Fibroblast of villous mesenchyme (primary cell): ENCODE measurements around the gene CEP170B. TPM values are rescaled to one million over a fixed set of nuclear protein-coding genes. Genes with fewer than 3 reads are reported as not detected.

Experiments
- DNase-seq: peaks from one replicate; pipeline ENCODE4 v3.0.0-alpha.2; 2010; ENCODE audit warnings: low read depth
- H3K4me3 ChIP-seq: 2 replicates; pipeline ENCODE4 v1.5.1; 2011; ENCODE audit warnings: low read depth, mild to moderate bottlenecking, low read length
- CTCF ChIP-seq: IDR thresholded peaks from 2 replicates; pipeline ENCODE4 v1.5.1; 2012; ENCODE audit warnings: low read depth, mild to moderate bottlenecking, low read length; ENCODE audit not compliant: insufficient read depth
- total RNA-seq: library from RNA; depleted of rRNA; stranded (reverse); fragments of >200 nt; gene quantifications from 2 replicates; pipeline ENCODE4 v1.2.3, GENCODE V29; 2012

Gene CEP170B
- total RNA-seq, 1 donor = 19.4 TPM

GRCh38 chr14:104924421-104925213 lies 59.5 kb downstream of the CEP170B start, which contains the start of gene PLD4:
Gene PLD4 (plus strand): TSS chr14:104924879. CDS start chr14:104927141, 2,262 bp downstream.
- DNase-seq = no peak
- no peak for TF ChIP-seq CTCF
- H3K4me3 ChIP-seq = no peak within 1 kb of the TSS

GRCh38 chr14:104925214-104925854 lies 60.3 kb downstream of the CEP170B start:
- H3K4me3 ChIP-seq = no peak overlapping the region
- TF ChIP-seq CTCF = no peak
- no peak for DNase-seq

GRCh38 chr14:104925855-104926609 lies 61.0 kb downstream of the CEP170B start:
- no peak for TF ChIP-seq CTCF
- DNase-seq = no peak
- H3K4me3 ChIP-seq = no peak overlapping the region

GRCh38 chr14:104926619-104927431 lies 61.8 kb downstream of the CEP170B start:
- no peak for DNase-seq
- no peak for TF ChIP-seq CTCF
- H3K4me3 ChIP-seq = no peak overlapping the region

GRCh38 chr14:104927432-104927816 lies 62.4 kb downstream of the CEP170B start:
- TF ChIP-seq CTCF = no peak
- DNase-seq = no peak

GRCh38 chr14:104927901-104928300 lies 62.8 kb downstream of the CEP170B start:
- no peak for DNase-seq
- H3K4me3 ChIP-seq = no peak overlapping the region
- no peak for TF ChIP-seq CTCF

More at GRCh38 chr14:104927432-104927816, 62.4 kb downstream of the CEP170B start:
- H3K4me3 ChIP-seq = no peak overlapping the region
